Measurements from ENCODE around the gene KLHL36. TPM values are rescaled to one million over a fixed set of nuclear protein-coding genes. Genes with fewer than 3 reads are reported as not detected.

KLHL36 gene
- total and polyA plus RNA-seq, 9 of the 15 experiments (the other 6 are each of a cell fraction or from before 2014, with no cell fraction given), result 2.1 to 51.2 (median 18.5) TPM

DNA sequence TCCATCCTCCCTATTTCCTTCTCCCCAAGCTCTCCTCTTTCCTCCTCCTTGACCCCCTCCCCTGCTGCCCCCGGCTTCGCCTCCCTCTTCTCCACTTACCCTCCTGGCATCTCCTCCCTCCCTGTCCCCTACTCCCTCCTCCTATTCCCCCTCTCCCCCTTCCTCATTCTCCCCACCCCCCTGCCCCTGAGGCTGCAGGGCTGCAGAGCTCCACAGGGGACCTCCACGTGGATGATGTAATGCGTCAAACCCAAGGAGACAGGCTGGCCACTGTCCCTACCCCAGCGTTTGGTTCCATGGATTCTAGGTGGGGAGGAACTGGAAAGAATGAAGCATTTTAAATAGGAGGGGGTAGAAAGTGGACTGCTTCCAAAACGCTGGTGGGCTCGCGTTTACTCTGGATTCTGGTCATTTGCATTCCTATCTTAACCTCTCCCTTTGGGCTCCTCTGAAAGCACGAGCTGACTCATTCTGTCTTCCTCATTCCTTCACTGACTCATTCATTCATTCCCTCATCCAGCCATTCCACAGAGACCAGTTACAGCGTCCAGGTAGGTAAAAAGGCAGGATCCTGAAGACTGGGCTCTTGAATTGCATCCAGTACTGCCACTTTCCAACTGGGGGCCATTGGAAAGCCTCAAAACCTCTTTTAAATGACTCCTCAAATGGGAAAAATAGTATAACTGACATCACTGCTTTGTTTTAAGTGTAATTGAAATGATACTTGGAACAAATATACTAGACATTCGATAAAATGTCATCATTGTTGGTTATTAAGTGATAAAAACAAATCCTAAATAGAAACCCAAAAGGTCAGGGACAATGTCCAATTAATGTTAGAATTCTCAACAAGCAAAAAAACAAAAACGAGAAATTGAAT is 29.5 kb upstream of the KLHL36 start (continued):
- TF ChIP-seq, protein P1, sequence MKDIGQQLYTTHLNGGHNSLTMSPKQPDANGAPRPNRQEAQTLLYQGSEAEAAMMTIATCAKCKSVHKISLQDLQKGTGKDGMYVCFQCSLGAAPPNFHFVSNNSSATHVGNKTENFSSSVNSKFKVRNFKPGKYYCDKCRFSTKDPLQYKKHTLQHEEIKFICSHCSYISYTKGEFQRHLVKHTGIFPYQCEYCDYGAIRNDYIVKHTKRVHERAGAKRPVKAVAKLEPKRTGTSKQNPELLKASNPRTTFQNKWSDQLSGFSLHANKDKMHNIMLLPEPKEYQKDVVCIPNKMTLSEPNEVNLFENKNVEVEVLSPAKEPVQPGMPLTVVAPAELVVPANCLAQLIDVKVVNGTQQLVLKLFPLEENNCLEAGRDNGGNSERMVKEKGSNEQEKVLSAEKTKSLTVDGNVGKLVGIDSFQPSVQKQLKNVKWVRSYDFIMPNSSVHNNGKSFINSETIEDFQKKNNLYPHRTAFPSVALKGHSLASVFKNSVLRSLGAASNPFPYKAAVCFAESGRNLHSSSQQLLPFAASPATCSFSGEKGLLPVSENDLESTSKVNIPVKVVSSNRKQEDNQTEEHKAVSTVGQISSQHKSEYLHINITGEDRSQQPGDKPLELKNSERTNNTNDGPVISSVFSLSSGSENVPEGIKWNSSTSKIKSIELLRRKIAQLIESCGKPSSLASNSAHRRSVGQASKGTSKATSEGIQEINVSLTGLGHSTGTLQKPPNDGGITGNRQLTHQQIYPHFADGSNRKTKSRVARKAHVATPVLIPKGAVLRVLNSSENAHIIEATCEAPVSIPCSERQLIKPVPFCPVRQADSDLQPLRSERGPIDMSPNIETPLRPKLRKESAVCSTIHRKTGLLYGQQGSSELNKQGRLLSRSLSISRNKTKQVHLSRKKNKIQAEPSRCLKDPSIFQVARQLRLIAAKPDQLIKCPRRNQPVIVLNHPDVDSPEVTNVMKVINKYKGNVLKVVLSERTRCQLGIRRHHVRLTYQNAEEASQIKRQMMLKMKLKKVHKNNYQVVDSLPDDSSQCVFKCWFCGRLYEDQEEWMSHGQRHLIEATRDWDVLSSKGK (CRISPR knock-in tag; IDR thresholded peaks at IDR 0.05), result no peak
- TF ChIP-seq ZBTB7A (IDR thresholded peaks at IDR 0.05; ENCODE audit: borderline replicate concordance, control insufficient read depth, low read depth, low read length) (0 out of 2 replicates have a peak, but pooled peaks have one; percentile 18), PURB (CRISPR knock-in tag; IDR thresholded peaks at IDR 0.05; ENCODE audit: low read depth) (no peak), CHD7 (IDR thresholded peaks at IDR 0.05; ENCODE audit: low read depth, low read length) (no peak), EZH2 (IDR thresholded peaks at IDR 0.05; ENCODE audit: borderline replicate concordance, low read depth, low read length) (no peak), FOXM1 (IDR thresholded peaks at IDR 0.05; ENCODE audit: low read depth) (no peak; the same call in 1 of the 2 replicates), FOXM1 (CRISPR knock-in tag; IDR thresholded peaks at IDR 0.05; ENCODE audit: low read depth) (no peak), ZEB2 (IDR thresholded peaks at IDR 0.05) (0 out of 2 replicates have a peak, but pooled peaks have one; percentile 28), ZNF431 (CRISPR knock-in tag; IDR thresholded peaks at IDR 0.05) (no peak)
- TF ChIP-seq, protein P2, sequence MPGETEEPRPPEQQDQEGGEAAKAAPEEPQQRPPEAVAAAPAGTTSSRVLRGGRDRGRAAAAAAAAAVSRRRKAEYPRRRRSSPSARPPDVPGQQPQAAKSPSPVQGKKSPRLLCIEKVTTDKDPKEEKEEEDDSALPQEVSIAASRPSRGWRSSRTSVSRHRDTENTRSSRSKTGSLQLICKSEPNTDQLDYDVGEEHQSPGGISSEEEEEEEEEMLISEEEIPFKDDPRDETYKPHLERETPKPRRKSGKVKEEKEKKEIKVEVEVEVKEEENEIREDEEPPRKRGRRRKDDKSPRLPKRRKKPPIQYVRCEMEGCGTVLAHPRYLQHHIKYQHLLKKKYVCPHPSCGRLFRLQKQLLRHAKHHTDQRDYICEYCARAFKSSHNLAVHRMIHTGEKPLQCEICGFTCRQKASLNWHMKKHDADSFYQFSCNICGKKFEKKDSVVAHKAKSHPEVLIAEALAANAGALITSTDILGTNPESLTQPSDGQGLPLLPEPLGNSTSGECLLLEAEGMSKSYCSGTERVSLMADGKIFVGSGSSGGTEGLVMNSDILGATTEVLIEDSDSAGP (CRISPR knock-in tag; IDR thresholded peaks at IDR 0.05), result no peak
